HepG2 (cell line): Measurements from ENCODE around the gene TPGS1. TPM values are rescaled to one million over a fixed set of nuclear protein-coding genes. Genes with fewer than 3 reads are reported as not detected.
A peak's percentile ranks its signal among the peaks of the same experiment; 100 is the strongest.

Experiments used
- HNF4G ChIP-seq, 2 experiments: sonication (generic) in 1 of 2; formaldehyde crosslinking in 1 of 2; IDR thresholded peaks; 2 replicates each; pipeline versions ENCODE4 v1.4.0 to v1.6.1; 2011 to 2020; ENCODE audit warnings: borderline replicate concordance in 2 of 2, low read depth in 2 of 2, mild to moderate bottlenecking in 2 of 2, low read length in 1 of 2, missing genetic modification reagents in 1 of 2, moderate library complexity in 1 of 2
- HNRNPL ChIP-seq: fragments of 200-400 bp; formaldehyde crosslinking; IDR thresholded peaks from 2 replicates; pipeline ENCODE4 v1.6.1; 2017; ENCODE audit warnings: mild to moderate bottlenecking, low read depth, low read length
- KIAA2018 ChIP-seq: sonication (generic); formaldehyde crosslinking; IDR thresholded peaks from 2 replicates; pipeline ENCODE4 v1.5.0; 2020; ENCODE audit warnings: mild to moderate bottlenecking, missing genetic modification reagents, borderline replicate concordance
- MAZ ChIP-seq, 2 experiments: sonication (generic) in 1 of 2; formaldehyde crosslinking in 1 of 2; IDR thresholded peaks; 2 replicates each; pipeline versions ENCODE4 v1.5.0 to v1.6.1; 2012 to 2020; ENCODE audit warnings: low read depth in 2 of 2, mild to moderate bottlenecking in 2 of 2, borderline replicate concordance in 1 of 2, improper control_type of control experiment in 1 of 2, low read length in 1 of 2, missing genetic modification reagents in 1 of 2, moderate library complexity in 1 of 2
- MEF2D ChIP-seq: sonication (generic); formaldehyde crosslinking; IDR thresholded peaks from 2 replicates; pipeline ENCODE4 v1.5.1; 2020; ENCODE audit warnings: mild to moderate bottlenecking, missing genetic modification reagents
- MTA1 ChIP-seq: sonication (generic); formaldehyde crosslinking; IDR thresholded peaks from 2 replicates; pipeline ENCODE4 v1.4.0; 2020; ENCODE audit warnings: missing genetic modification reagents, mild to moderate bottlenecking, borderline replicate concordance
- NFKBIZ ChIP-seq: IDR thresholded peaks from 2 replicates; pipeline ENCODE4 v1.6.1; 2018; ENCODE audit warnings: missing genetic modification reagents, missing compliant biosample characterization
- PCBP1 ChIP-seq: fragments of 200-400 bp; formaldehyde crosslinking; IDR thresholded peaks from 2 replicates; pipeline ENCODE4 v1.6.1; 2017; ENCODE audit warnings: mild to moderate bottlenecking, low read depth, low read length, borderline replicate concordance
- PHF21A ChIP-seq: sonication (generic); formaldehyde crosslinking; IDR thresholded peaks from 2 replicates; pipeline ENCODE4 v1.5.0; 2020; ENCODE audit warnings: mild to moderate bottlenecking, missing genetic modification reagents
- PITX1 ChIP-seq: sonication (generic); formaldehyde crosslinking; IDR thresholded peaks from 2 replicates; pipeline ENCODE4 v1.5.1; 2020; ENCODE audit warnings: mild to moderate bottlenecking, missing genetic modification reagents
- SNRNP70 ChIP-seq: fragments of 200-400 bp; formaldehyde crosslinking; IDR thresholded peaks from 2 replicates; pipeline ENCODE4 v1.6.1; 2017; ENCODE audit warnings: mild to moderate bottlenecking, low read depth, low read length, moderate library complexity
- SRY ChIP-seq: sonication (generic); formaldehyde crosslinking; IDR thresholded peaks from 2 replicates; pipeline ENCODE4 v1.8.0; 2022; ENCODE audit warnings: mild to moderate bottlenecking, missing genetic modification reagents
- ZNF121 ChIP-seq: sonication (generic); formaldehyde crosslinking; IDR thresholded peaks from 2 replicates; pipeline ENCODE4 v1.5.0; 2020; ENCODE audit warnings: mild to moderate bottlenecking, missing genetic modification reagents
- ZNF431 ChIP-seq: sonication (generic); formaldehyde crosslinking; IDR thresholded peaks from 2 replicates; pipeline ENCODE4 v1.9.0; 2022; ENCODE audit warnings: missing genetic modification reagents, low read depth, mild to moderate bottlenecking, borderline replicate concordance
- ZNF709 ChIP-seq: sonication (generic); formaldehyde crosslinking; IDR thresholded peaks from 2 replicates; pipeline ENCODE4 v1.5.0; 2020; ENCODE audit warnings: mild to moderate bottlenecking, missing genetic modification reagents
- ZNF781 ChIP-seq: sonication (generic); formaldehyde crosslinking; IDR thresholded peaks from 2 replicates; pipeline ENCODE4 v1.5.1; 2020; ENCODE audit warnings: borderline replicate concordance, mild to moderate bottlenecking, missing genetic modification reagents; ENCODE audit errors: not compliant biosample characterization
- ZNF792 ChIP-seq: IDR thresholded peaks from 2 replicates; pipeline ENCODE4 v1.6.1; 2016
- polyA plus RNA-seq, 8 experiments: library from polyadenylated mRNA; depleted of rRNA in 3 of 8; stranded (reverse) in 7 of 8; unstranded in 1 of 8; fragments of >200 nt; fragmentation: Illumina TruSeq in 4 of 8; extraction: Trizol in 4 of 8; gene quantifications; 2 replicates each; pipeline versions ENCODE4 v1.2.1 to v1.2.3, GENCODE V29; 2011 to 2016; ENCODE audit warnings: low read depth in 4 of 8, missing spikeins in 1 of 8, mixed read lengths in 1 of 8; ENCODE audit not compliant: insufficient read depth in 1 of 8
- total RNA-seq, 5 experiments: library from RNA; depleted of rRNA; stranded (reverse); fragments of >200 nt; fragmentation: Illumina TruSeq; extraction: Trizol; gene quantifications; 2 replicates each; pipeline ENCODE4 v1.2.3, GENCODE V29; 2016; ENCODE audit warnings: low read depth in 1 of 5
- TF ChIP-seq, protein P1 (sequence below): sonication (generic); formaldehyde crosslinking; IDR thresholded peaks from 2 replicates; pipeline ENCODE4 v1.4.0; 2020; ENCODE audit warnings: missing genetic modification reagents

Gene TPGS1
- total and polyA plus RNA-seq, 2 of the 13 experiments (the other 11 are each of a cell fraction or from before 2014, with no cell fraction given), result 1.1 to 6.2 TPM

- no peak; the same call in 1 of the 2 replicates for TF ChIP-seq PHF21A (CRISPR knock-in tag)
- no peak for TF ChIP-seq NFKBIZ (CRISPR knock-in tag)
- TF ChIP-seq HNRNPL, result peak; percentile 71; the same call in 1 of the 2 replicates
- no peak for TF ChIP-seq ZNF121 (CRISPR knock-in tag)
- no peak for TF ChIP-seq KIAA2018 (CRISPR knock-in tag)
- TF ChIP-seq, protein P1, sequence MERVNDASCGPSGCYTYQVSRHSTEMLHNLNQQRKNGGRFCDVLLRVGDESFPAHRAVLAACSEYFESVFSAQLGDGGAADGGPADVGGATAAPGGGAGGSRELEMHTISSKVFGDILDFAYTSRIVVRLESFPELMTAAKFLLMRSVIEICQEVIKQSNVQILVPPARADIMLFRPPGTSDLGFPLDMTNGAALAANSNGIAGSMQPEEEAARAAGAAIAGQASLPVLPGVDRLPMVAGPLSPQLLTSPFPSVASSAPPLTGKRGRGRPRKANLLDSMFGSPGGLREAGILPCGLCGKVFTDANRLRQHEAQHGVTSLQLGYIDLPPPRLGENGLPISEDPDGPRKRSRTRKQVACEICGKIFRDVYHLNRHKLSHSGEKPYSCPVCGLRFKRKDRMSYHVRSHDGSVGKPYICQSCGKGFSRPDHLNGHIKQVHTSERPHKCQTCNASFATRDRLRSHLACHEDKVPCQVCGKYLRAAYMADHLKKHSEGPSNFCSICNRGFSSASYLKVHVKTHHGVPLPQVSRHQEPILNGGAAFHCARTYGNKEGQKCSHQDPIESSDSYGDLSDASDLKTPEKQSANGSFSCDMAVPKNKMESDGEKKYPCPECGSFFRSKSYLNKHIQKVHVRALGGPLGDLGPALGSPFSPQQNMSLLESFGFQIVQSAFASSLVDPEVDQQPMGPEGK, result peak; percentile 9; the same call in 1 of the 2 replicates
- TF ChIP-seq PITX1 (CRISPR knock-in tag), result peak; percentile 22; the same call in 1 of the 2 replicates
- TF ChIP-seq MEF2D (CRISPR knock-in tag), result peak; percentile 66; the same call in 1 of the 2 replicates
- TF ChIP-seq MAZ (IDR thresholded peaks at IDR 0.05; ENCODE audit: borderline replicate concordance, low read depth, low read length), result no peak
- TF ChIP-seq MAZ (CRISPR knock-in tag; IDR thresholded peaks at IDR 0.05; ENCODE audit: low read depth), result peak; percentile 51; the same call in 1 of the 2 replicates
- no peak for TF ChIP-seq ZNF792 (CRISPR knock-in tag)
- TF ChIP-seq SRY (CRISPR knock-in tag), result peak; percentile 24; the same call in 1 of the 2 replicates
- TF ChIP-seq PCBP1, result no peak
- TF ChIP-seq ZNF781 (CRISPR knock-in tag), result no peak
- peak; percentile 27; the same call in 1 of the 2 replicates for TF ChIP-seq ZNF431 (CRISPR knock-in tag)
- TF ChIP-seq HNF4G (IDR thresholded peaks at IDR 0.05; ENCODE audit: borderline replicate concordance, low read depth, low read length), result 0 out of 2 replicates have a peak, but pooled peaks have one; percentile 2
- TF ChIP-seq HNF4G (CRISPR knock-in tag; IDR thresholded peaks at IDR 0.05; ENCODE audit: borderline replicate concordance, low read depth), result no peak
- no peak for TF ChIP-seq SNRNP70
- TF ChIP-seq ZNF709 (CRISPR knock-in tag), result peak; percentile 55; the same call in 1 of the 2 replicates
- peak; percentile 61; the same call in 1 of the 2 replicates for TF ChIP-seq MTA1
These were observed 23.9 kb downstream of the TPGS1 start (continued) for GRCh38 chr19:531009-531752.
